ENCODE data around the gene MSL1.
"Not testable (repeated sequence)": the region's sequence is repeated elsewhere in the genome, so short reads cannot be mapped to it uniquely, and the experiment has no call there.

Gene MSL1

DNA sequence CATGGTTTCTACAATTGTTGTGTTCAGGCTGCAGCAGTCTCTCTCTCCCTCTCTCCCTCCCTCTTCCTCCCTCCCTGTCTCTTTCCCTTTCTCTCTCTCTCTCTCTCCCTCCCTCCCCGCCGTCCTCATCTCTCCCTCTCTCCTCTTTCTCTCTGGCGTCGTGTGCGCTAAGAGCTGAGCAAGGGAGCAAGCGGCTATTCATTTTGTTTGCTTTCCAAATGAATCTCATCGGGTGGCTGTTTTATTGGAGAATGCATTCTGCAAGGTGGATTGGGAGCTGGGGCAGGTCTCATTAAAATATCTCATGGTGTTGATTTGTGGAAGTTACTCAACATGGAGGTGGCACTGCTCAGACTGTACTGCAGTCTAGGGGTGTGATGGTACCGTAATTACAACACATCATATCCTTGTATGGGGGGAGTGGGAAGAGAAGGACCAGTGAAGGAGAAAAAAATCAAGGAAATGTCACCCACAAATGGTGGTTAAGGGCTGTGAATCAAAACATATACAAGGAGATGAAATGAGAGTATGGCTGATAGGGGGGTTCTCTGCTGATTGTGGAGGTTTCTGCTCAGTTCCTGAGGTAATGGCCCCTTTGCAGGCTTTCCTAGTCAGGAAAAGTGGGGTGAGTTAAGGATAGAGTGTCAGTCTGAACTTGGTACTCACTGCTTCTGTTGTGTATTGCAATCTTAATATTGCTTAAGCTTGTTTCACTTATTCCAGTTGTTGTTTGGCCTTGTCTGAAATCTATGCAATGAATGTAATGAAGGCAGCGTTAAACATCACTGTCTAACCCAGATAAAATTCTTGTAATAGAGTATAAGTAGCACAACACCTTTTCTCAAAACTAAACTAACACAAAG, 2.7 kb downstream of the MSL1 start:
- DNase-seq (ENCODE audit: low read depth) = no peak

DNA sequence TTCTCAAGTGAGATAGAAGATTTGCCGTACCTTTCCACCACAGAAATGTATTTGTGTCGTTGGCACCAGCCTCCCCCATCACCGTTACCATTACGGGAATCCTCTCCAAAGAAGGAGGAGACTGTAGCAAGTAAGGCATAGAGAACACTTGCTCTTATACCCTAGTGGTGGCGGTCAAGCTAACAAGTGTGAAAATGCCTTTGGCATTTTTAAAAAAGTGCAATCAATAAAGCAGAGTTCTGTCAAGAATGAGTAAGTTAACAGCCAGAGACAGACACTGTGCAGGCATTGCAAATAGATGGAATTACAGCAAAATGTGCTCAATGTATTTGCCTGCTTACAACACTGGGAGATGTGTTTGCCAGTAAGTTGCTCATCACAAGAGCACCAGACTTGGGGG, 7.7 kb downstream of the MSL1 start:
- no peak for DNase-seq (ENCODE audit: low read depth)

DNA sequence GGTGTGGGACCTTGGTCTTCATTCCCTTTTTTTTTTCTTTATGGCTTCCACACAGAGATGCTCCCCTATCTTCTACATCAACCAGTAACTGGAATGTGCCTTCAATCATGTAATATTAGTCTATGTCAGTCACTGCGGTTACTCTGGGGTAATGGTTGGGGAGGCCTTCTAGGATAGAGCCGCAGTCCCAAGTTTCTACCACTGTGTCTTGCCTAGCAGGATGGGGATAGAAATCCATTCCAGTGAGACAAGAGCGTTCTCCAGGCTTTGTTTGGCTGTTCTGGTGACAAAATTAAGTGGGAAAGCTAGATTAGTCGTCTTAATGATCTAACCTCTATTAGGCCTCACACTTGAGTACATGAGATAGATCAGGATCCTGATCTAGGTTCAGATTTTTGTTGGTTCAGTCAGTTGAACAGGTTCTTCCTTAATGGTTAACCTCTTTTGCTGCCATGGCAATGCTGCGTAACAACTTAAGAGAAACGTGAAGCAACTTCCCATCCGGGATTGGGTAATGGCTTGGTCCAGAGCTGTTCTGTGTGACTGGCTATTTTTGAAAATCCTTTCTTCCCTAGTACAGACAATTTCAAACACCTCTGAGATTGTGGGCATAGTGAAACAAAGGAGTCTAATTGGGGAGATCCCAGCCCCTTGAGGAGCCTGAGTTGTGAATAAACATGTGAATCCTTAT, 8.7 kb downstream of the MSL1 start:
- DNase-seq (ENCODE audit: low read depth) = no peak

DNA sequence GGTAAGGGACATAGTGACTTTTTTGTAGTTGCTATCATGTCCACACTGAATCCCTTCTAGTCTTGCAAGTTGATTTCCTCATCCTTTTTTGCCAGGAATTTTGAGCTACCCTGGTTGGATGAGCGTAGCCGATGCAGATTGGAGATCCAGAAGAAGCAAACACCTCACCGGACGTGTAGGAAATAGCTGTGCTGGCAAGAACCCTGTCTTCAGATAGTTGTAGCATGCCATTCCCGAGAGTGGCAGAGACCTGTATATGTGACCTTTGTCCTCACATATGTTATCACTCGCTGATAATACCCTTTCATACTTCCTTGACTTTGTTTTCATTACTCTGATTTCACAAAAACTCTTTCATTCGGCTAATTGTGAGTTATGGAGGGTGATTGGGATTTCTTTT, 12.4 kb downstream of the MSL1 start:
- no peak for DNase-seq (ENCODE audit: low read depth)

DNA sequence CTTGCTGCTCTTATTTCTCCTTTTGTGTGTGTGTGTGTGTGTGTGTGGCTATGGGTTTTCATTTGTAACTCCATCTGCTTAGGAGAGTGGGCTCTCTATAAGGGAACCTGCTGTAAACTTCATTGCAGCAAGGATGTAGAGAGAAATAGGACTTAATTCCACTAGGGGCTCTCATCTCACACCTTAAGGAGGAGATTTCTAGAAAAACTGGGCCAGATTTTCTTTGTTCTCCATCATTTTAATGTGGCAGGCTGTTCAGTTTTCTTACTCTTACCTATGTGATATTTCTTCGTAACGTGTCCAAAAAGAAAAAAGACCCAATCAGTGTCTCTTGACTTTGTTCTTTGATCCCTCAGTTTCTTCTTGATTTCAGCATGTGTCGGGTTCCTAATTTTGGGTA, 14.0 kb downstream of the MSL1 start:
- no peak for DNase-seq (ENCODE audit: low read depth)

DNA sequence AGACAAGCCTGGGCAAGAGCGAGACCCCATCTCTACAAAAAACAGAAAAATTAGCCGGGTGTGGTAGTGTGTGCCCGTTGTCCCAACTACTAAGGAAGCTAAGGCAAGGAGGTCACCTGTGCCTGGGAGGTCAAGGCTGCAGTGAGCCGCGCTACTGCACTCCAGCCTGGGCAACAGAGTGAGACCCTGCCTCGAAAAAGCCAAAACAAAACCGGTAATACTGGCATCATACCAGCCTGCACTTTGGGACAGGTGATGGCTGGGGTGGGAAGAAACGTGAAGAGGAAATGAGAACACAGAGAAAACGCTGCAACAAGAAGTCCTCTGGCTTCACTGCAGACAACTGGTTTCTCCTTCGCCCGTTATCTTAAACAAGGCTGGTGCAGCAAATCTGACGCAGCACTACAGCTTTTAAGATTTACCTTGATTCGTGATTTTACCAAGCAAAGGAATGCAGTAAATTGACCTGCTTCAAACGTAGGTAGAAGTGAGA, 17.8 kb downstream of the MSL1 start:
- DNase-seq (ENCODE audit: low read depth) = peak; percentile 7

DNA sequence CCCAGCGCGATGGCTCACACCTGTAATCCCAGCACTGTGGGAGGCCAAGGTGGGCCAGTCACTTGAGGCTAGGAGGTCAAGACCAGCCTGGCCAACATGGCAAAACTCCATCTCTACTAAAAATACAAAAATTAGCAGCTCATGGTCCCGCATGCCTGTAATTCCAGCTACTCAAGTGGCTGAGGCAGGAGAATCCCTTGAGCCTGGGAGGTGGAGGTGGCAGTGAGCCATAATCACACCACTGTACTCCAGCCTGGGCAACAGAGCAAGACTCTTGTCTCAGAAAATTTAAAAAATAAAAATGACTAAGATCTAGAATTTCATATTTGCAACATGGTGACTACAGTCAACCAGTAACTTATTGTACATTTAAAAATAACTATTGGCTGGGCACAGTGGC, 21.4 kb downstream of the MSL1 start:
- DNase-seq (ENCODE audit: low read depth) = not testable (repeated sequence)

DNA sequence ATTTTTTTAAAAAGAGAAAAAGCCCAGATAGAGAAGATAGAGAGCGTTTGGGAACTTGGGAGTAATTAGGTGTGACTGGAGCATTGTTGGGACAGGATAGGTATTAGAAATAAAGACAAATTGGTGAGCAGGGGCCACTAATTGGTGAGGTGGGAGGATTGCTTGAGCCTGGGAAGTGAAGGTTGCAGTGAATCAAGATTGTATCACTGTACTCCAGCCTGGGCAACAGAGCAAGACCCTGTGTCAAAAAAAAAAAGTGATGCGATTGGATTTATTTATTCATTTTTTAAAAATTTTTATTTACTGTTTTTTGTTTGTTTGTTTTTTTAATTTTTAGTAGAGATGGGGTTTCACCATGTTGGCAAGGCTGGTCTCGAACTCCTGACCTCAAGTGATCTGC, 23.7 kb downstream of the MSL1 start:
- DNase-seq (ENCODE audit: low read depth) = no peak

DNA sequence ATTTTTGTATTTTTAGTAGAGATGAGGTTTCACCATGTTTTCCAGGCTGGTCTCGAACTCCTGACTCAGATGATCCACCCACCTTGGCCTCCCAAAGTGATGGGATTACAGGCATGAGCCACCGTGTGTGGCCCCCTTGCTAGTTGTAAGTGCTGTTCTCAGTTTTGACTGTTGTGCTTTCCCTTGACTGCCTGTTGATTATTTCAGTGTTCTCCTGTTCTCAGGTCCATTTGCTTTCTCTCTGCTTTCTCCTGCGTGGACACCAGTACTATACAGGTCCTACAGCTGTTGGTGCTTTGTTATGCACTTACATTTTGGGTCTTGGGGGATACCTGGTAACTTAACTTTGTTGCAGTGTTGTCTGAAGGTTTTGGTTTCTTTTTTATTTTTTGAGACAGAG, 26.8 kb downstream of the MSL1 start:
- no peak for DNase-seq (ENCODE audit: low read depth)

DNA sequence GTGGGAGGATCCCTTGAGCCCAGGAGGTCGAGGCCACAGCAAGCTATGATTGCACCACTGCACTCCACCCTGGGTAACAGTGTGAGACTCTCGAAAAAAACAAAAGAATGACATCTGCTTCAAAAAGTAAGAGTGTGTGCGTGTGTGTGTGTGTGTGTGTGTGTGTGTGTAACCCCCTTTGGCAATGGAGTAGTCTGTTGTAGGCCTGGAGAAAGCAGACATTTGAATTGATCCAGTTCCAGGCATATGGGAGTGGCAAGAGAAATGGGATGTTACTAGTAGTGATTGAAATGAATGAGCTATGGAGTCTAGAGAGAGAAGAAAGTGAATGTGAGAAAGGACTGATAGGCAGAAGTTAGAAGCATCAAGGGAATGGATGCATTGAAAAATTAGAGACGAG, 28.5 kb downstream of the MSL1 start:
- no peak for DNase-seq (ENCODE audit: low read depth)

DNA sequence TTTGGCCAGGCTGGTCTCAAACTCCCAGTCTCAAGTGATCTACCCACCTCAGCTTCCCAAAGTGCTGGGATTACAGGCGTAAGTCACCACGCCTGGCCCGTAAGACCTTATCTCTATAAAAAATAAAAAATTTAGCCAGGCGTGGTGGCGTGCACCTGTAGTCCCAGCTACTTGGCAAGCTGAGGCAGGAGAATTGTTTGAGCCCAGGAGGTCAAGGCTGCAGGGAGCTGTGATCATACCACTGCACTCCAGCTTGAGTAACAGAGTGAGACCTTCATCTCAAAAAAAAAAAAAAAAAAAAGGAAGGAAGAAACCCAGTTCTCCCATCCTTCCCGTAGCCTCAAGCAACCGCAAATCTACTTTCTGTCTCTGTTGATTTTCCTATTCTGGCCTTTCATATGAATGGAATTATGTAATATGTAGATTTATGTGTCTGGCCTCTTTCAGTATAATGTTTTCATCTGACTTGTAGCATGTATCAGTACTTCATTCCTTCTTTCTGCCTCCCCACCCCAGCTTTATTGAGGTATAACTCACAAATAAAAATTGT, 29.7 kb downstream of the MSL1 start:
- no peak for DNase-seq (ENCODE audit: low read depth)

DNA sequence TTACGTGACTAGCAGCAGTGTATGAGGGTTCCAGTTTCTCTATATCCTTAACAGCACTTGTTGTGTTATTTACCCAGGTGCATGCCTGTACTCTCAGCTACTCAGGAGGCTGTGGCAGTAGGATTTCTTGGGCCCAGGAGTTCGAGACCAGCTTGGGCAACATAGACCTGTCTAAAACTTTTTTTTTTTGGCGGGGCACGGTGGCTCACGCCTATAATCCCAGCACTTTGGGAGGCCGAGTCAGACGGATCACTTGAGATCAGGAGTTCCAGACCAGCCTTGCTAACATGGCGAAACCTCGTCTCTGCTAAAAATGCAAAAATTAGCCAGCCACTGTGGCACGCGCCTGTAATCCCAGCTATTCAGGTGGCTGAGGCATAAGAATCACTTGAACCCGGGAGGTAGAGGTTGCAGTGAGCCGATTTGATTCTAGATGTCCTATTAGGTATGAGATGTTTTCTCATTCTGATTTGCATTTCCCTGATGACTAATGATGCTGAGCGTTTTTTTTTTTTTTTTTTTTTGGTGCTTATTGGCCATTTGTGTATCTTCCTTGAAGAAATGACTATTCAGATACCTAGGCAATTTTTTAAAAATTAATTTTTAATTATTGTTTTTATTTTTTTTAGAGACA, 31.9 kb downstream of the MSL1 start:
- no peak for DNase-seq (ENCODE audit: low read depth)

DNA sequence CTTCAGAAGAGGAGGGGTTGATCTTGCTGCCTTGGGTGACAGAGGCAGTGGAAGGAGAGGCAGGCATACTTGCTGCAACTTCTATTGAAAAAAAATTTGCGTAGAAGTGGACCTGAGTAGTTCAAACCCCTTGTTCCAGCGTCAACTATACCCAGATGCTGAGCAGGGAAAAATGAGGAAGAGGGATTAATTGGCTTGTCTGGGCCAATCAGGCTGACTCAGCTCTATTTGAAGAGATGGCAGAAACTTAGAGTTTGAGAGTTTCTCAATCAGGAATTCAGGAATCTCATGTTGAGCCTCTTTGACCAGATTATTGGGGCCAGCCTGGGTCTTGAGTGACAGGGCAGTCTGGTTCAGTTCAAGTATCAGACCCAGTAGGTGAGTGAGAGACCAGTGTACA, 36.2 kb downstream of the MSL1 start:
- DNase-seq (ENCODE audit: low read depth) = no peak

DNA sequence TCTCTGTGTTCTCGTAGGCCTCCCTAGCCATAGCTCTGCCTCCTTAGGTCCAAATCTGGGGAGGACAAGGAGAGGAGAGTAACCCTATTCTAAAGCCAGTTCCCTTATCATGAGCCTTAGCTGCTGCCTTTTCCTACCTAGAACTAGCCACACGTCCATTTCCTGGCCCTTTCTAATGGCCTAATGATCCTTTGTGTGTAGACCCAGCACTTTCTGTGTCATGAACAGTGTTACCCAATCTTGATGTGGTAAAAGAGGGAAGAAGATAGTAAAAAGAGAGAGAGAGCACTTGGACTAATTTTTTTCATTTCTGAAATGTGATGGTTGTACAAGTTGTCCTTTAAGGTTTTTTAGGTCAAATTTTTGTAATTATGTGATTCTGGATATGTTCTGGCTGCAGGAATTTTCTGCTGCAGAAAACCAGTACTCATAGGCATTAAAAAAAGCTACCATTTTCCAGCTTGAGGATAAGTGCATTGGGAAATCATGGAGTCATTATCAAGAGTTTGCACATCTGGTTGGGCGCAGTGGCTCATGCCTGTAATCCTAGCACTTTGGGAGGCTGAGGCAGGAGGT, 36.8 kb downstream of the MSL1 start:
- DNase-seq (ENCODE audit: low read depth) = no peak

DNA sequence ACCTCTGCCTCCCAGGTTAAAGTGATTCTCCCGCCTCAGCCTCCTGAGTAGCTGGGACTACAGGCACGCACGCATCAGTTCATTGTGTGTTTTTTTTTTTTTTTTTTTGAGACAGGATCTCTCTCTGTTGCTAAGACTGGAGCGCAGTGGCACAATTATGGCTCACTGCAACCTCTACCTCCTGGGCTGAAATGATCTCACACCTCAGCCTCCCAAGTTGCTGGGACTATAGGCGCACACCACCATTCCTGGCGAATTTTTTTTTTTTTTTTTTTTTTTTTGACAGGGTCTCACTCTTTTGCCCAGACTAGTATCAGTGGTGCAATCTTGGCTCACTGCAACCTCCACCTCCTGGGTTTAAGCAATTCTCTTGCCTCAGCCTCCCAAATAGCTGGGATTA, 37.7 kb downstream of the MSL1 start:
- no peak for DNase-seq (ENCODE audit: low read depth)

DNA sequence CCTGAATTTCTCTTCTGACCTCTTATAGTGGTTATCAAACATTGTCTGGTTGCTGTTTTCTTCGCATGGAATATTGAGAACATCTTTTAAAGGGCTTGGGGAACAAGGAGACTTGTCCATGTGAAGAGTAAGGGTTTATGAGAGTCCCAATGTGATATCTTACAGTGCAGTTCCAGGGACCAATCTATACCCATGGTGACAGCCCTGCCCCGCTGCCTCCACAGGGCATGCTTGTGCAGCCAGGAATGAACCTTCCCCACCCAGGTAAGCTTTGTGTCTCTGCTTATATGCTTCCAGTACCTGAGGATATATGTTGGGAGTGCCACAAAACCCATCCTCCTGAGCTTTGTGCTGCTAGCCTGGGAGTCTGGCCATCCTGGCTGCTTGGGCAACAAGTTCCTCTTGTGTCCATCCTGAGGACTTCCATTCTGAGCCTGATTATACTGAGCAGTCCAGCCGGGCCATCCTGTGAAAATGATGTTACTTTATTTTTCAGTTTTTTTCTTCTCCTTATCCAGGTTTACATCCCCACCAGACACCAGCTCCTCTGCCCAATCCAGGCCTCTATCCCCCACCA, 46.0 kb downstream of the MSL1 start:
- DNase-seq (ENCODE audit: low read depth) = no peak

DNA sequence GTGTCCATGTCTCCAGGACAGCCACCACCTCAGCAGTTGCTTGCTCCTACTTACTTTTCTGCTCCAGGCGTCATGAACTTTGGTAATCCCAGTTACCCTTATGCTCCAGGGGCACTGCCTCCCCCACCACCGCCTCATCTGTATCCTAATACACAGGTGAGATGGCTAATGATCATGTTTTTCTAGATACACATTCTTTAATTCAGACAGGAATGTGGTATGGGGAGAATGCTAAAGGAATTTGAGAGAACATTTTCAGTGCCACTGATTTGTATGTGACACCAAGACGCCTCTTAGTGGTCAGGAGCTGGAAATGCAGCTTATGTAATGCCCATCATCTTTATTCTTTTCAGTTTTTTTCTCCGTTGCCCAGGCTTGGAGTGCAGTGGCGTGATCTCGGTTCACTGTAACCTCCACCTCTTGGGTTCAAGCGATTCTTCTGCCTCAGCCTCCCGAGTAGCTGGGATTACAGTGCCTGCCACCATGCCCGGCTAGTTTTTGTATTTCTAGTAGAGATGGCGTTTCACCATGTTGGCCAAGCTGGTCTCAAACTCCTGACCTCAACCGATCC, 46.6 kb downstream of the MSL1 start:
- peak; percentile 16 for DNase-seq (ENCODE audit: low read depth)

DNA sequence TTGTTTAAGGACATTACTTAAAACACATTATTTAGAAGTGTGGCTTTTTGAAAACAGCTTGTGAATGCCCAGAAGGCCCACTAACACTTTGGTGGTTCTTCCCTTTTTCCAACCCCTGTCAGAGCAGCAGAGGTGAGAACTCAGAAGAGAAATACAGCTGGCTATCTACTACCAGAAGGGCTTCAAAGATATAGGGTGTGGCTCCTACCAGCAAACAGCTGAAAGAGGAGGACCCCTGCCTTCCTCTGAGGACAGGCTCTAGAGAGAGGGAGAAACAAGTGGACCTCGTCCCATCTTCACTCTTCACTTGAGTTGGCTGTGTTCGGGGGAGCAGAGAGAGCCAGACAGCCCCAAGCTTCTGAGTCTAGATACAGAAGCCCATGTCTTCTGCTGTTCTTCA, 48.6 kb downstream of the MSL1 start:
- DNase-seq (ENCODE audit: low read depth) = no peak

DNA sequence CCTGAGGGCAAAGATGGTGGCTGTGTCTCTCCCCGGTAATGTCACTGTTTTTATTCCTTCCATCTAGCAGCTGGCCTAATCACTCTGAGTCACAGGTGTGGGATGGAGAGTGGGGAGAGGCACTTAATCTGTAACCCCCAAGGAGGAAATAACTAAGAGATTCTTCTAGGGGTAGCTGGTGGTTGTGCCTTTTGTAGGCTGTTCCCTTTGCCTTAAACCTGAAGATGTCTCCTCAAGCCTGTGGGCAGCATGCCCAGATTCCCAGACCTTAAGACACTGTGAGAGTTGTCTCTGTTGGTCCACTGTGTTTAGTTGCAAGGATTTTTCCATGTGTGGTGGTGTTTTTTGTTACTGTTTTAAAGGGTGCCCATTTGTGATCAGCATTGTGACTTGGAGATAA, 50.0 kb downstream of the MSL1 start:
- no peak for DNase-seq (ENCODE audit: low read depth)

DNA sequence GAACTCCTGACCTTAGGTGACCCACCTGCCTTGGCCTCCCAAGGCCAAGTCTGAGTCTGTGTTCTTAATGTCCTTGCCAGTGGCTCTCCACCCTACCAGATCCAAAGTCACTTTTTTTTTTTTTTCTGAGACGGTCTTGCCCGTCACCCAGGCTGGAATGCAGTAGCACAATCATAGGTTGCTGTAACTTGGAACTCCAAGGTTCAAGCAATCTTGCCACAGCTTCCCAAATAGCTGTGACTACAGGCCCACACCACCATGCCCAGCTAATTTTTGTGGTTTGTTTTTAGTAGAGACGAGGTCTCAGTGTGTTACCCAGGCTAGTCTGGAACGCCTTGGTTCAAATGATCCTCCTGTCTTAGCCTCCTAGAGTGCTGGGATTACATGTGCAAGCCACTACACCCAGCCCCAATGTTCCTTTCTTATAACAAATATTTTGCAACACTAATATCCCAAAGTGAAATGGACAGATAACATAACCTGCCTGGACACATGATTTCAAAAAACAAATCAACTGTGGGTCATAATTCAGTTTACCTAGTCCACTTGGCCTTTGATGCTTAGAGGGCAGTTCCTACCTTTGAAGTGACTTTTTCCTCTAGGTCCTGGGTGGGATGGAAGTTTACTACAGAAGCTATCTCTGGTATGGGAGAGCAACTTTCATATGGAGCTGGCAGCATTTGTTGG, 51.5 kb downstream of the MSL1 start:
- DNase-seq (ENCODE audit: low read depth) = no peak

DNA sequence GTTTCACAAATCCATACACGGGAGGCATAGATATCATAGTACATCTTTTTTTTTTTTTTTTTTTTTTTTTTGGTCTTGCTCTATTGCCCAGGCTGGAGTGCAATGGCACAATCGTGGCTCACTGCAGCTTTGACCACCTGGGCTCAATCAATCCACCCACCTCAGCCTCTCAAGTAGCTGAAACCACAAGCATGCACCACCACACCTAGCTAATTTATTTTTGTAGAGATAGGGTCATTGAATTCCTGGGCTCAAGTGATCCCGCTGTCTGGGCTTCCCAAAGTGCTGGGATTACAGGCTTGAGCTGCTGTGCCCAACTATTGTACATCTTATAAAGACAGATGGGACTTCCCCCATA, 52.0 kb downstream of the MSL1 start:
- DNase-seq (ENCODE audit: low read depth) = no peak
